GM18951 (cell line): ENCODE results near the gene PRCD.

ENCODE experiments used
- POLR2A ChIP-seq: IDR thresholded peaks from 4 replicates; pipeline ENCODE4 v1.6.1; 2011; ENCODE audit warnings: mild to moderate bottlenecking; ENCODE audit not compliant: insufficient read length, insufficient read depth; ENCODE audit errors: extremely low read depth
- in situ Hi-C: fragments of 300-500 bp; cut with MboI; formaldehyde crosslinking; loops from one replicate; pipeline ENCODE4 v1.12.0; 2022; ENCODE audit warnings: low sequenced_read_pairs, mixed read lengths, inconsistent platforms; ENCODE audit not compliant: unreplicated experiment

PRCD gene

GRCh38 chr17:76499267-76499667 is 40.6 kb upstream of the PRCD start:
- in situ Hi-C loops = no loop called here

GRCh38 chr17:76500074-76500746 is 39.6 kb upstream of the PRCD start:
- TF ChIP-seq POLR2A = no peak
- in situ Hi-C loops = no loop called here

More at GRCh38 chr17:76499267-76499667, 40.6 kb upstream of the PRCD start:
- no peak for TF ChIP-seq POLR2A

- no peak for TF ChIP-seq POLR2A
These were observed 39.2 kb upstream of the PRCD start for GRCh38 chr17:76500747-76501017.

GRCh38 chr17:76501018-76501826 is 38.6 kb upstream of the PRCD start, which contains the start of gene RHBDF2:
RHBDF2 (minus strand) TSS chr17:76501423; CDS start chr17:76481524, 19,899 bp downstream.
- in situ Hi-C loops = no loop called here
- TF ChIP-seq POLR2A = peak; percentile 97

More at GRCh38 chr17:76500747-76501017, 39.2 kb upstream of the PRCD start:
- in situ Hi-C loops = no loop called here

- no peak for TF ChIP-seq POLR2A
- in situ Hi-C loops = no loop called here
These were observed 38.0 kb upstream of the PRCD start for GRCh38 chr17:76501827-76502307.

GRCh38 chr17:76502341-76503211 is 37.3 kb upstream of the PRCD start:
- no peak for TF ChIP-seq POLR2A
- in situ Hi-C loops = no loop called here

- no peak for TF ChIP-seq POLR2A
These were observed 35.7 kb upstream of the PRCD start for GRCh38 chr17:76504117-76504516.

GRCh38 chr17:76506408-76507345 is 33.2 kb upstream of the PRCD start:
- in situ Hi-C loops = loop anchor here (5.0 kb wide), 1 partner anchor 39 kb away; the partner anchor contains the start of gene AANAT
- no peak for TF ChIP-seq POLR2A

More at GRCh38 chr17:76504117-76504516, 35.7 kb upstream of the PRCD start:
- in situ Hi-C loops = no loop called here

- in situ Hi-C loops = loop anchor here (5.0 kb wide), 1 partner anchor 41 kb away; the partner anchor contains the start of gene AANAT
These were observed 31.3 kb upstream of the PRCD start for GRCh38 chr17:76508472-76509063.

GRCh38 chr17:76510831-76511244 is 29.0 kb upstream of the PRCD start:
- no peak for TF ChIP-seq POLR2A
- in situ Hi-C loops = no loop called here

- in situ Hi-C loops = no loop called here
- TF ChIP-seq POLR2A = no peak
These were observed 28.0 kb upstream of the PRCD start for GRCh38 chr17:76511668-76512365.
